K562 (cell line): ENCODE measurements around the gene ARHGAP18.

ENCODE experiments used
- CREB1 ChIP-seq, 2 experiments: sonication (generic) in 1 of 2; formaldehyde crosslinking in 1 of 2; IDR thresholded peaks; 2 replicates each; pipeline versions ENCODE4 v1.6.1 to v1.8.0; 2012 to 2022; ENCODE audit warnings: inconsistent platforms in 1 of 2, mild to moderate bottlenecking in 1 of 2, missing genetic modification reagents in 1 of 2, moderate library complexity in 1 of 2
- EZH2 ChIP-seq: IDR thresholded peaks from 2 replicates; pipeline ENCODE4 v1.6.1; 2012; ENCODE audit warnings: low read depth, mild to moderate bottlenecking, inconsistent platforms, low read length, borderline replicate concordance
- KDM1A ChIP-seq, 2 experiments: fragments of 450-650 bp; IDR thresholded peaks; 2 replicates each; pipeline ENCODE4 v1.6.1; 2016; ENCODE audit warnings: mild to moderate bottlenecking in 2 of 2
- LCOR ChIP-seq: sonication (generic); formaldehyde crosslinking; IDR thresholded peaks from 2 replicates; pipeline ENCODE4 v1.8.0; 2022; ENCODE audit warnings: mild to moderate bottlenecking, missing genetic modification reagents
- RAD21 ChIP-seq, 2 experiments: fragments of 250-450 bp in 1 of 2; fragments of 450-650 bp in 1 of 2; sonication (Bioruptor Pico) in 1 of 2; formaldehyde crosslinking in 1 of 2; IDR thresholded peaks in 1 of 2; conservative IDR thresholded peaks in 1 of 2; 2 replicates each; pipeline versions ENCODE4 v1.4.0 to v1.8.0; 2020 to 2022; ENCODE audit warnings: mild to moderate bottlenecking in 2 of 2, moderate library complexity in 1 of 2
- RUNX1 ChIP-seq: sonication (generic); IDR thresholded peaks from 2 replicates; pipeline ENCODE4 v1.6.1; 2016; ENCODE audit warnings: antibody characterized with exemption, low read depth
- SPI1 ChIP-seq: IDR thresholded peaks from 2 replicates; pipeline ENCODE4 v1.6.1; 2011; ENCODE audit warnings: low read depth, low read length, control low read depth, borderline replicate concordance
- TAF1 ChIP-seq: IDR thresholded peaks from 2 replicates; pipeline ENCODE4 v1.6.1; 2011; ENCODE audit warnings: mild to moderate bottlenecking, low read length, moderate library complexity; ENCODE audit not compliant: insufficient read depth, control insufficient read depth, severe bottlenecking; ENCODE audit errors: extremely low read depth
- TF ChIP-seq, protein P1 (sequence below), 2 experiments: fragments of 450-650 bp; formaldehyde crosslinking in 1 of 2; IDR thresholded peaks; 2 replicates each; pipeline versions ENCODE4 v1.4.0 to v1.6.1; 2014 to 2020; ENCODE audit warnings: mild to moderate bottlenecking in 2 of 2, borderline replicate concordance in 1 of 2, low read depth in 1 of 2
- TF ChIP-seq, protein P2 (sequence below): fragments of 250-450 bp; sonication (Bioruptor Pico); IDR thresholded peaks from 2 replicates; pipeline ENCODE4 v1.5.0; 2020; ENCODE audit warnings: mild to moderate bottlenecking, borderline replicate concordance
- TF ChIP-seq, protein P3 (sequence below), 3 experiments: IDR thresholded peaks in 2 of 3; conservative IDR thresholded peaks in 1 of 3; 2 replicates each; pipeline ENCODE4 v1.5.1; 2011 to 2012; ENCODE audit warnings: low read length in 3 of 3, mild to moderate bottlenecking in 3 of 3, control low read depth in 2 of 3, improper control_type of control experiment in 1 of 3, inconsistent platforms in 1 of 3, low read depth in 1 of 3, mixed read lengths in 1 of 3, moderate library complexity in 1 of 3; ENCODE audit not compliant: insufficient read depth in 2 of 3
- TF ChIP-seq, protein P4 (sequence below): sonication (generic); formaldehyde crosslinking; IDR thresholded peaks from 2 replicates; pipeline ENCODE4 v1.8.1; 2023; ENCODE audit warnings: mild to moderate bottlenecking, missing genetic modification reagents, moderate library complexity
- TF ChIP-seq, protein P5 (sequence below): fragments of 200-400 bp; formaldehyde crosslinking; IDR thresholded peaks from 2 replicates; pipeline ENCODE4 v1.6.1; 2017; ENCODE audit warnings: mild to moderate bottlenecking, low read depth, low read length, moderate library complexity
- TF ChIP-seq, protein P6 (sequence below): fragments of 450-650 bp; IDR thresholded peaks from 2 replicates; pipeline ENCODE4 v1.6.1; 2014; ENCODE audit warnings: low read depth, mild to moderate bottlenecking, moderate library complexity, borderline replicate concordance

DNA sequence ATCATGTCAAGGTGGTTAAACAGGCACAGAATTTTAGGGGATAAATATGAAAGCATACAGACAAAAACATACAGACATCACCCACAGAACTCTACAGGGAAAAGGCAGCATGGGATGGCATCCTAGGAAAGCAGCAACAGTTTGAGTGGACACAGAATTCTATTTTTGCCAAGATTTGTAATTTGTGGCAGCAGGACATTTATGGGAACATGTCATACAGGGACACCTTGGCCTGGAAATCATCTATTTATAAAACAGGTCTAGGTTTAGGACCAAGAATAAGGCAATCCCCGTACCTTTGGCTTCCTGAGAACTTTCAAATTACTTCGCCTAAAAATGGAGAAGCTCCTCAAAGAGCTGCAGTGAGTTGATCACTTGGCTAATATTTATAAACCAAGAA is 17.5 kb downstream of the ARHGAP18 start:
- TF ChIP-seq KDM1A (IDR thresholded peaks at IDR 0.05) (no peak), CREB1 (IDR thresholded peaks at IDR 0.05) (no peak), CREB1 (CRISPR knock-in tag; IDR thresholded peaks at IDR 0.05) (no peak), RUNX1 (no peak), TAF1 (no peak), EZH2 (no peak), SPI1 (no peak), RAD21 (CRISPR knock-in tag; conservative IDR thresholded peaks at IDR 0.05 in 1 of 2, IDR thresholded peaks at IDR 0.05 in 1 of 2) (no peak), LCOR (CRISPR knock-in tag) (no peak)
- TF ChIP-seq, protein P1, sequence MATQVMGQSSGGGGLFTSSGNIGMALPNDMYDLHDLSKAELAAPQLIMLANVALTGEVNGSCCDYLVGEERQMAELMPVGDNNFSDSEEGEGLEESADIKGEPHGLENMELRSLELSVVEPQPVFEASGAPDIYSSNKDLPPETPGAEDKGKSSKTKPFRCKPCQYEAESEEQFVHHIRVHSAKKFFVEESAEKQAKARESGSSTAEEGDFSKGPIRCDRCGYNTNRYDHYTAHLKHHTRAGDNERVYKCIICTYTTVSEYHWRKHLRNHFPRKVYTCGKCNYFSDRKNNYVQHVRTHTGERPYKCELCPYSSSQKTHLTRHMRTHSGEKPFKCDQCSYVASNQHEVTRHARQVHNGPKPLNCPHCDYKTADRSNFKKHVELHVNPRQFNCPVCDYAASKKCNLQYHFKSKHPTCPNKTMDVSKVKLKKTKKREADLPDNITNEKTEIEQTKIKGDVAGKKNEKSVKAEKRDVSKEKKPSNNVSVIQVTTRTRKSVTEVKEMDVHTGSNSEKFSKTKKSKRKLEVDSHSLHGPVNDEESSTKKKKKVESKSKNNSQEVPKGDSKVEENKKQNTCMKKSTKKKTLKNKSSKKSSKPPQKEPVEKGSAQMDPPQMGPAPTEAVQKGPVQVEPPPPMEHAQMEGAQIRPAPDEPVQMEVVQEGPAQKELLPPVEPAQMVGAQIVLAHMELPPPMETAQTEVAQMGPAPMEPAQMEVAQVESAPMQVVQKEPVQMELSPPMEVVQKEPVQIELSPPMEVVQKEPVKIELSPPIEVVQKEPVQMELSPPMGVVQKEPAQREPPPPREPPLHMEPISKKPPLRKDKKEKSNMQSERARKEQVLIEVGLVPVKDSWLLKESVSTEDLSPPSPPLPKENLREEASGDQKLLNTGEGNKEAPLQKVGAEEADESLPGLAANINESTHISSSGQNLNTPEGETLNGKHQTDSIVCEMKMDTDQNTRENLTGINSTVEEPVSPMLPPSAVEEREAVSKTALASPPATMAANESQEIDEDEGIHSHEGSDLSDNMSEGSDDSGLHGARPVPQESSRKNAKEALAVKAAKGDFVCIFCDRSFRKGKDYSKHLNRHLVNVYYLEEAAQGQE (IDR thresholded peaks at IDR 0.05; ENCODE audit: borderline replicate concordance) = no peak
- TF ChIP-seq, protein P1 (CRISPR knock-in tag; IDR thresholded peaks at IDR 0.05; ENCODE audit: low read depth) = no peak
- TF ChIP-seq, protein P2, sequence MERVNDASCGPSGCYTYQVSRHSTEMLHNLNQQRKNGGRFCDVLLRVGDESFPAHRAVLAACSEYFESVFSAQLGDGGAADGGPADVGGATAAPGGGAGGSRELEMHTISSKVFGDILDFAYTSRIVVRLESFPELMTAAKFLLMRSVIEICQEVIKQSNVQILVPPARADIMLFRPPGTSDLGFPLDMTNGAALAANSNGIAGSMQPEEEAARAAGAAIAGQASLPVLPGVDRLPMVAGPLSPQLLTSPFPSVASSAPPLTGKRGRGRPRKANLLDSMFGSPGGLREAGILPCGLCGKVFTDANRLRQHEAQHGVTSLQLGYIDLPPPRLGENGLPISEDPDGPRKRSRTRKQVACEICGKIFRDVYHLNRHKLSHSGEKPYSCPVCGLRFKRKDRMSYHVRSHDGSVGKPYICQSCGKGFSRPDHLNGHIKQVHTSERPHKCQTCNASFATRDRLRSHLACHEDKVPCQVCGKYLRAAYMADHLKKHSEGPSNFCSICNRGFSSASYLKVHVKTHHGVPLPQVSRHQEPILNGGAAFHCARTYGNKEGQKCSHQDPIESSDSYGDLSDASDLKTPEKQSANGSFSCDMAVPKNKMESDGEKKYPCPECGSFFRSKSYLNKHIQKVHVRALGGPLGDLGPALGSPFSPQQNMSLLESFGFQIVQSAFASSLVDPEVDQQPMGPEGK (CRISPR knock-in tag) = no peak
- TF ChIP-seq, protein P3, sequence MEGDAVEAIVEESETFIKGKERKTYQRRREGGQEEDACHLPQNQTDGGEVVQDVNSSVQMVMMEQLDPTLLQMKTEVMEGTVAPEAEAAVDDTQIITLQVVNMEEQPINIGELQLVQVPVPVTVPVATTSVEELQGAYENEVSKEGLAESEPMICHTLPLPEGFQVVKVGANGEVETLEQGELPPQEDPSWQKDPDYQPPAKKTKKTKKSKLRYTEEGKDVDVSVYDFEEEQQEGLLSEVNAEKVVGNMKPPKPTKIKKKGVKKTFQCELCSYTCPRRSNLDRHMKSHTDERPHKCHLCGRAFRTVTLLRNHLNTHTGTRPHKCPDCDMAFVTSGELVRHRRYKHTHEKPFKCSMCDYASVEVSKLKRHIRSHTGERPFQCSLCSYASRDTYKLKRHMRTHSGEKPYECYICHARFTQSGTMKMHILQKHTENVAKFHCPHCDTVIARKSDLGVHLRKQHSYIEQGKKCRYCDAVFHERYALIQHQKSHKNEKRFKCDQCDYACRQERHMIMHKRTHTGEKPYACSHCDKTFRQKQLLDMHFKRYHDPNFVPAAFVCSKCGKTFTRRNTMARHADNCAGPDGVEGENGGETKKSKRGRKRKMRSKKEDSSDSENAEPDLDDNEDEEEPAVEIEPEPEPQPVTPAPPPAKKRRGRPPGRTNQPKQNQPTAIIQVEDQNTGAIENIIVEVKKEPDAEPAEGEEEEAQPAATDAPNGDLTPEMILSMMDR (IDR thresholded peaks at IDR 0.05 in 2 of 3, conservative IDR thresholded peaks at IDR 0.05 in 1 of 3; ENCODE audit: insufficient read depth in 2 of 3, low read depth in 1 of 3, low read length in 3 of 3) = no peak
- TF ChIP-seq, protein P4, sequence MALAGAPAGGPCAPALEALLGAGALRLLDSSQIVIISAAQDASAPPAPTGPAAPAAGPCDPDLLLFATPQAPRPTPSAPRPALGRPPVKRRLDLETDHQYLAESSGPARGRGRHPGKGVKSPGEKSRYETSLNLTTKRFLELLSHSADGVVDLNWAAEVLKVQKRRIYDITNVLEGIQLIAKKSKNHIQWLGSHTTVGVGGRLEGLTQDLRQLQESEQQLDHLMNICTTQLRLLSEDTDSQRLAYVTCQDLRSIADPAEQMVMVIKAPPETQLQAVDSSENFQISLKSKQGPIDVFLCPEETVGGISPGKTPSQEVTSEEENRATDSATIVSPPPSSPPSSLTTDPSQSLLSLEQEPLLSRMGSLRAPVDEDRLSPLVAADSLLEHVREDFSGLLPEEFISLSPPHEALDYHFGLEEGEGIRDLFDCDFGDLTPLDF (CRISPR knock-in tag) = no peak
- TF ChIP-seq, protein P5, sequence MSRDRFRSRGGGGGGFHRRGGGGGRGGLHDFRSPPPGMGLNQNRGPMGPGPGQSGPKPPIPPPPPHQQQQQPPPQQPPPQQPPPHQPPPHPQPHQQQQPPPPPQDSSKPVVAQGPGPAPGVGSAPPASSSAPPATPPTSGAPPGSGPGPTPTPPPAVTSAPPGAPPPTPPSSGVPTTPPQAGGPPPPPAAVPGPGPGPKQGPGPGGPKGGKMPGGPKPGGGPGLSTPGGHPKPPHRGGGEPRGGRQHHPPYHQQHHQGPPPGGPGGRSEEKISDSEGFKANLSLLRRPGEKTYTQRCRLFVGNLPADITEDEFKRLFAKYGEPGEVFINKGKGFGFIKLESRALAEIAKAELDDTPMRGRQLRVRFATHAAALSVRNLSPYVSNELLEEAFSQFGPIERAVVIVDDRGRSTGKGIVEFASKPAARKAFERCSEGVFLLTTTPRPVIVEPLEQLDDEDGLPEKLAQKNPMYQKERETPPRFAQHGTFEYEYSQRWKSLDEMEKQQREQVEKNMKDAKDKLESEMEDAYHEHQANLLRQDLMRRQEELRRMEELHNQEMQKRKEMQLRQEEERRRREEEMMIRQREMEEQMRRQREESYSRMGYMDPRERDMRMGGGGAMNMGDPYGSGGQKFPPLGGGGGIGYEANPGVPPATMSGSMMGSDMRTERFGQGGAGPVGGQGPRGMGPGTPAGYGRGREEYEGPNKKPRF = no peak
- TF ChIP-seq, protein P6, sequence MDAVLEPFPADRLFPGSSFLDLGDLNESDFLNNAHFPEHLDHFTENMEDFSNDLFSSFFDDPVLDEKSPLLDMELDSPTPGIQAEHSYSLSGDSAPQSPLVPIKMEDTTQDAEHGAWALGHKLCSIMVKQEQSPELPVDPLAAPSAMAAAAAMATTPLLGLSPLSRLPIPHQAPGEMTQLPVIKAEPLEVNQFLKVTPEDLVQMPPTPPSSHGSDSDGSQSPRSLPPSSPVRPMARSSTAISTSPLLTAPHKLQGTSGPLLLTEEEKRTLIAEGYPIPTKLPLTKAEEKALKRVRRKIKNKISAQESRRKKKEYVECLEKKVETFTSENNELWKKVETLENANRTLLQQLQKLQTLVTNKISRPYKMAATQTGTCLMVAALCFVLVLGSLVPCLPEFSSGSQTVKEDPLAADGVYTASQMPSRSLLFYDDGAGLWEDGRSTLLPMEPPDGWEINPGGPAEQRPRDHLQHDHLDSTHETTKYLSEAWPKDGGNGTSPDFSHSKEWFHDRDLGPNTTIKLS = no peak
